Kidney glomerular epithelial cell (primary cell): Measurements from ENCODE around the gene TTC21A.
"Not testable (repeated sequence)": the region's sequence is repeated elsewhere in the genome, so short reads cannot be mapped to it uniquely, and the experiment has no call there.

ENCODE experiments used
- DNase-seq: peaks from one replicate; lab custom pipeline; 2025; lab: John Stamatoyannopoulos, UW

TTC21A gene, protein sequence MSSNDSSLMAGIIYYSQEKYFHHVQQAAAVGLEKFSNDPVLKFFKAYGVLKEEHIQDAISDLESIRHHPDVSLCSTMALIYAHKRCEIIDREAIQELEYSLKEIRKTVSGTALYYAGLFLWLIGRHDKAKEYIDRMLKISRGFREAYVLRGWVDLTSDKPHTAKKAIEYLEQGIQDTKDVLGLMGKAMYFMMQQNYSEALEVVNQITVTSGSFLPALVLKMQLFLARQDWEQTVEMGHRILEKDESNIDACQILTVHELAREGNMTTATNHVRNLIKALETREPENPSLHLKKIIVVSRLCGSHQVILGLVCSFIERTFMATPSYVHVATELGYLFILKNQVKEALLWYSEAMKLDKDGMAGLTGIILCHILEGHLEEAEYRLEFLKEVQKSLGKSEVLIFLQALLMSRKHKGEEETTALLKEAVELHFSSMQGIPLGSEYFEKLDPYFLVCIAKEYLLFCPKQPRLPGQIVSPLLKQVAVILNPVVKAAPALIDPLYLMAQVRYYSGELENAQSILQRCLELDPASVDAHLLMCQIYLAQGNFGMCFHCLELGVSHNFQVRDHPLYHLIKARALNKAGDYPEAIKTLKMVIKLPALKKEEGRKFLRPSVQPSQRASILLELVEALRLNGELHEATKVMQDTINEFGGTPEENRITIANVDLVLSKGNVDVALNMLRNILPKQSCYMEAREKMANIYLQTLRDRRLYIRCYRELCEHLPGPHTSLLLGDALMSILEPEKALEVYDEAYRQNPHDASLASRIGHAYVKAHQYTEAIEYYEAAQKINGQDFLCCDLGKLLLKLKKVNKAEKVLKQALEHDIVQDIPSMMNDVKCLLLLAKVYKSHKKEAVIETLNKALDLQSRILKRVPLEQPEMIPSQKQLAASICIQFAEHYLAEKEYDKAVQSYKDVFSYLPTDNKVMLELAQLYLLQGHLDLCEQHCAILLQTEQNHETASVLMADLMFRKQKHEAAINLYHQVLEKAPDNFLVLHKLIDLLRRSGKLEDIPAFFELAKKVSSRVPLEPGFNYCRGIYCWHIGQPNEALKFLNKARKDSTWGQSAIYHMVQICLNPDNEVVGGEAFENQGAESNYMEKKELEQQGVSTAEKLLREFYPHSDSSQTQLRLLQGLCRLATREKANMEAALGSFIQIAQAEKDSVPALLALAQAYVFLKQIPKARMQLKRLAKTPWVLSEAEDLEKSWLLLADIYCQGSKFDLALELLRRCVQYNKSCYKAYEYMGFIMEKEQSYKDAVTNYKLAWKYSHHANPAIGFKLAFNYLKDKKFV (N-terminal part only)

DNA sequence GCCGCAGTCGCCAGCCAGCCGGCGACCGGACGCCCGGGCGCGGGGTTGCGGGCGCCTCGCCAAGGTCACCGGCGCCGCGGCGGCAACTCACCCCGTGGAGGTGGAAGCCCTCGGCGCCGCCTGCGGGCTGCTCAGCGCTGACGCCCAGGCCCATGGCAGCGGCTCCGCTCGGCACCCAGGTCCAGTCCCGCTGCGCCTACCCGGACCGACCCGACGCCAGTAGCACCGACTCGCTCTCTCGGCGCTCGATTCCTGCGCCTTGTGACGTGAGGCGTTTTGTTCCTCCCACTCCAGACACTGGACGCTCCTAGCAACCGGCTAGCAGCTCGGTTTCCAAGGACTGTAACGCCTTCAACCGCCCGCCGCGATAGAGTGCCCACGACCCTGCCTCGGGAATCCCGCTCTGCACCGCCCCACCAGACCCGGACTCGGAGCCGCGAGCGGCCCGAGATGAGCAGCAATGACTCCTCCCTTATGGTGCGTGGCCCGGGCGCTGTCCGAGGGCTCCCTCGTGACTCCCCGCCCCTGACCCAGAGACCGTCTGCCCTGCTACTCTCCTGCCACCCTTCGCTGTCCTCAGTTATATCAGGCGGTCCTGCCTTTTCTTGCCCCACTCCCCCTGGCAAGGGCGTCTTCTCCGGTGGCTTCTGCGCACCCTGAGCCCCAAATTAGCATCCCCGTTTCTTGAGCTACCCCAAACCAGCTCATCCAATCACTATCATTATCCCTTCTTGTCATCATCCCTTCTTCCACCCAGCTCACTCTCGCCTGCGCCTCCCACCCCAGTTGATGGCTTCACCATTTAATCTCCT lies at the start of gene TTC21A, which contains the start of gene GORASP1:
Gene TTC21A (plus strand): TSS at position 293 of the 812 bp plus-strand sequence. CDS start 158 bp downstream, at position 451.
Gene GORASP1 (minus strand): TSS at position 240 of the 812 bp plus-strand sequence. CDS start 86 bp downstream, at position 154.
- DNase-seq = peak; percentile 58

DNA sequence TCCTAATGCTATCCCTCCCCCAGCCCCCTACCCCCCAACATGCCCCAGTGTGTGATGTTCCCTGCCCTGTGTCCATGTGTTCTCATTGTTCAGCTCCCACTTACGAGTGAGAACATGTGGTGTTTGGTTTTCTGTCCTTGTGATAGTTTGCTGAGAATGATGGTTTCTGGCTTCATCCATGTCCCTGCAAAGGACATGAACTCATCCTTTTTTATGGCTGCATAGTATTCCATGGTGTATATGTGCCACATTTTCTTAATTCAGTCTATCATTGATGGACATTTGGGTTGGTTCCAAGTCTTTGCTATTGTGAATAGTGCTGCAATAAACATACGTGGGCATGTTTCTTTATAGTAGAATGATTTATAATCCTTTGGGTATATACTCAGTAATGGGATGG lies 46.3 kb upstream of the TTC21A start:
- DNase-seq = not testable (repeated sequence)

DNA sequence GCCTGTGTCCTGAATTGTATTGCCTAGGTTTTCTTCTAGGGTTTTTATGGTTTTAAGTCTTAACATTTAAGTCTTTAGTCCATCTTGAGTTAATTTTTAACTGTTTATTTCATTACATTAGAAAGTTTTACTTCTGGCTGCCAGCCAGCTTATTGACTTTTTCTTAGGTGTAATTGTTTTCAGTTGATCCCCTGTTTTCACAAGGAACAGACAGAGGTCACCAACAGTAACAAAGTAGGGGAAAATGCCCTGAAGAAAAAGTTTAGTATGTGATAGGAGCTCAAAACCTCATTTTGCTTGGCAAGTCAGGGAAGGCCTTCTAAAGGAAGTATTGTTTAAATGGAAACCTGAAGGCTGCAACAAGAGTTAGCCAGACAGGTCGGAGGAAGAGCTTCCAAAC lies 45.3 kb upstream of the TTC21A start:
- no peak for DNase-seq

DNA sequence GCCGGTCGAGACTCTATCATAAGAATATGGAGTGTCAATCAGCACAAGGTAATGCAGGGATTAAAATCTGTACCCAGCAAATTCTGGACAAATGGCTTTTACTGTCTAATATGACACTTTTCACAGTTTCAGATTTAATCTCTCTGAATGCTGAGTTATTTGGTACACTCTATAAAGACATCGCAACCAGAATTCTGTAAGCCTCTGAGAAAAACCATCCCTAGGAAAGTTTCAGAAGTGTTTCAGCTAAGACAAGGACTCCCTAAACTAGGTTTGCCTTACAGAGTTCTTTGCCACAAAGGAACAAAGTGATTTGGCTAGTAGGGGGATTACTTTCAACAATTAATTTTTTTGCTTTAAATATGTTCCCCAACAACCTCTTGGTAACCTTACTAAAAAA lies 44.3 kb upstream of the TTC21A start:
- DNase-seq = no peak

DNA sequence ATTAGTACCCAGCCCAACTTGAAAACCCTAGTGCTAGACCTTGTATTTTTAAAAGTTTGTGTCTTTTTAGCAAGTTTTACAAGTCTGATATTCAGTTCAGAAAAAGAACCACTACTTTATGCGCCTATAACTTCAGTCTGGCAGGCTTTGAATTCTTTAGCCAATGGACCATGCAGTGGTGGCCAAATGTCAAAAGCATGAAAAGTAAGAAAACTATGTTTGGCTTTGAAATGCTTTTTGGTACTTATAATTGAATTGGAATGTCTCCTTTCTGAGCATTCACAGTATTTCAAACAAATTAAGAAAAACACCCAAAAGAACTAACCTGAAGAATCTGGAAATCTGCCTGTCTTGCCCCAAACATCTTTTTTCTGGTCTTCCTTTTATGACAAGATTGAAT lies 42.8 kb upstream of the TTC21A start:
- peak; percentile 78 for DNase-seq

DNA sequence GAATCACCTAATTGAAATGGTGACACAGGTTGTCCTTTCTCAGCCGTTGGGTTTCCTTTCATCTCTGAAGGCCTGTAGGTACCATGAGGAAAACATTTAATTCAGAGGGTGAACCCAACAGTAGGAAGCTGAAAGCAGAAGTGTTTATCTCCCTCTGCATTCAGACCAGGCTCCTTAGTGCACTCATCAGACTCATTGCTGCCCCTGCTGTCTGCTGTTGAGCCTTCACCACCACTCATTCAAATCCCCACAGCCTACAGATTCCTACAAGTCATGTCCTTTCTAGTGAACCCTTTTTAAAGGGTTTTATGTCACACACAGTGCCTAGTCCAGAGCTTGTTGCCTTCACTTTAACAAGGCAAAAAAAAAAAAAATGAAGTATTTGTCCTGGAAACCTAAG lies 42.3 kb upstream of the TTC21A start:
- peak; percentile 69 for DNase-seq

DNA sequence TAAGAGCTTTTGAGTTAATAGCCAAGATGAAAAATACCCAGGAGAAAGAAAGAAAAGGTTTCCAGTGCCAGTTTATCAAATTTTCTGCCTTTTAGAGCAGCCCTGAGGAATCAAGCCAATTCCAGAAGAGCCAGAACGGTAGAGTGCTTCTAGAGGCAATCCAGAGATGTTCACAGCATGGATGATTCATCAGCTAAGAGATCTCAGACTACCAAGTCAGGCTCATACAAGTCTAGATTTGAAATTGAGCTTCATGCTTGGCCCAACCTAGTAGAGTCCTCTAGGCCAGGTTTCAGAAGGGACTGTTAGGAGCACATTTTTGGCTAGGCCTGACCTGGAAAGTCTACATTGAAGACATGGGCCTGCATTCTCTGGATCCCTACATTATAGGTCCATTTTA lies 40.2 kb upstream of the TTC21A start:
- peak; percentile 15 for DNase-seq

DNA sequence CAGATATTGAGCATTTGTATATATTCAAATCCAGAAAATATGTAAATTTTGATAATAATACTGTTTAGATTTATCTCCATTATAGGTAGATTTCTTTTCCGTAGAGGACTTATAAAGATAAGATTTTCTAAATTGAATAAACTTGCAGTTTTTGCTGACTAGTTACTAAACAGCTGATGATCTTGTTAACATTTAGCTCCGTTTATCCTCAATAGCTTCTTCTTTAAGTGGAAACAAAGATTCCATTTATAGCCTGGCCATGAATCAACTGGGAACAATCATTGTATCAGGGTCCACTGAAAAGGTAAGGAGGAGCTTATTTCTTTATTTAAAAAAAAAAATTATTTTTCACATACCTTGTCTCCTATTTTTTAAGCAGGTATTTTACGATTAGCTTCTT lies 38.9 kb upstream of the TTC21A start:
- DNase-seq = no peak

DNA sequence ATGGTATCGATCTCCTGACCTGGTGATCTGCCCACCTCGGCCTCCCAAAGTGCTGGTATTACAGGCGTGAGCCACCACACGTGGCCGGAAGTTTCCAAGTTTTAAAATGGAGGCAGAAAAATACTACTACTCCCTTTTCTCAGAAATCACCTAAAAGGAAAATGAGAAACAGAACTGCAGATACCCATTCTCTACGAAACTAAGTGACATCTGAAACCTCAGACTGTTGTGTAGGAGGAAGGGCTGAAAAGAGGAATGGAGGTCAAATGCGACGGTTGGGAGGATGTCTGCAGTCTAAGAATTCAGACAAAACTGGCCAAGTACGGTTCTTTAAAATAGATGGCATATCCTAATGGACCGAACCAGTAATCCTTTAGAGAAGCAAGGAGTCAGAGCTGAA lies 31.6 kb upstream of the TTC21A start:
- DNase-seq = no peak

DNA sequence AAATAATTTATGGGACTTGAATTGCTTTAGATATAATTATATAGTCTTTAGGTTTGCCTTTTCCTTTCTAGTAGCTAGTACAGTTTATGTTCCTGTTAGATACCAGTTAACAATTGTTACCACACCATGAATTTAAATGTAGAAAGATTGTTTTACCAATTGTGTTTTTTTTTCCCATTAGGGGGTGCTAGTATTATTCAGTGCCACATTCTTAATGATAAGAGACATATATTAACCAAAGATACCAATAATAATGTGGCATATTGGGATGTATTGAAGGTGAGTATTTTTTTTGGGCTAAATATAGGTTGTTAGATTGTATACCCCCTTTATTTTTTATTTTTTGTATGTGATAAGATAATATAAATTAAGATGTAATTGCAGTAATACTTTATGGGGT lies 27.9 kb upstream of the TTC21A start:
- no peak for DNase-seq

DNA sequence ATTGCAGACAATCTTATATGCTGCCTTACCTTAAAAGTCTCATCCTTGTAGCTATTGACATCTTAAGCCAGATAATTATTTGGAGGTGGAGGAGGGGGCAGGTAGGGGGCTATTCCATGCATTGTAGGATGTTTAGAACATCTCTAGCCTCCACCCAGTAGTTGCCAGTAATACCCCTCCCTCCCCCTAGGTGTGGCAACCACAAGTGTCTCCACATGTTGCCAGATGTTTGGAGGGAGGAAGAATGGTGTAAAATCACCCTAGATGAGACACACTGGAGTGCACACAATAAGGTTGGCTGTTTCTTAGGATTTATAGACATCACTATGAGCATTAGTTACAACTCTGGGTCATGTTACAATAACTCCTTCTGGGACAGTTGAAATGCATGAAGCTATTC lies 27.5 kb upstream of the TTC21A start:
- no peak for DNase-seq

DNA sequence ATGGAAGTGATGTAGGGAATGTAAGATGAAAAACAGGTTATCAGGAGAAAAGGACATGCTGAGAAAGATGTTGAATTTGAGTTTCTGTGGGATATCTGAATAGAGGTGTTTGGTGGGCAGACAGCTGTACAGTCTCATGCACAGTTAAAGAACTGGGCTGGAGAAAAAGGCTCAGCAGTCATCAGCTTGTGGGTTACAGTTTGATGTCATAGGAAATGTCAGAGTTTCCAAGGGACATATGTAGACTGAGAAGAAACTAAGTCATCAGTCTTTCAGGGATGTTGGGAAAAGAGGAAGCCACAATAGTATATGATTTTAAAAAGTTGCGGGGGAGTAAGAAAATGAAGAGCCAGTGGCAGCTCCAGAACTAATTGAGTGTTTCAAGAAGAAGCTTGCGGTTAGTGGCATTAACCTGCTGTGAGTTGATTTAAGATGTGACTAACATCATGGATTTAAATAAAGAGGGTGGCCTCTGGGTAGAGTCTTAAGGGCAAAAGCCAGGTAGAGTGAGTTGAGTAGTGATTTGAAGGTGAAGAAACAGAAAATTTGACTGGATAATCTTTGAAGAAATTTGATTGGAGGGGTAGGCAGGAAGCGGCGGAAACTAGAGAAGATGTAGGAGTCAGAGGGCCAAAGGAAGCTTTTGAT lies 24.7 kb upstream of the TTC21A start:
- DNase-seq = no peak

DNA sequence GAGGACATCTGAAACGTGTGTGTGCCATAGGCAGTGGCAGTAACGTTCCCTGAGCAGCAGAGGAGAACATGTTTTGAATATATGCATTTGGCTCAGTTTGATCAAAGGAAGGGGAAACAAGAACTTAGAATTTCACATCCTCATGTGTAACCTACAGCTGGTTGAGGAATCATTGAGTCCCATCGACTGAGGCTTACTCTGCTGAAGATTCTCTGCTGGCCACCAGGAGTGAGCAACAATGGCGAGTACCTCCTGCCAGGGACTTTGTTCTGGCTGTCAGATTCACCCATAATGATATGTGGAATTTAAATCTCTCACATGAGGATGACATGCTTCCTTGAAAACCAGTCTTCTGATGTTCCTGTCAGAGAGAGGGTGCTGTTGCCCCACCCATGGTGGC lies 21.3 kb upstream of the TTC21A start:
- DNase-seq = no peak

DNA sequence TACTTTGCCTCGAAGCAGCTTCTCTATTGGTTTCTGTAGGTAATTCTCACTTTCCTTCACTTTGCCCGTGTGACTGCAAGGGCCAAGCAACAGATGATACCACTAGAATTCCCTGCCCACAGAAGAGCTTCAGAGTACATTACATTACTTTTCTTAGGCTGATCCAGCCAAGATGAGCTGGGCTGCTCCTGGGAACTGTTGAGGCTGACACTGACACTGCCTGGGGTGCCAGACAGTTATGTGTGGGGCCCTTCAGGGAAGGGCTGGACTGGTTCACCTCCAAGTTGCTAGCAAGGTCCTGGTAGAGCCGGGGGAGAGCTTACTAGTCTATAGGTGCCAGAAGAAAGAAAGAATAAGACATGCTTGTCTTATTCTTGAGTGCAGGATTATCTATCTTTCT lies 19.0 kb upstream of the TTC21A start:
- no peak for DNase-seq

DNA sequence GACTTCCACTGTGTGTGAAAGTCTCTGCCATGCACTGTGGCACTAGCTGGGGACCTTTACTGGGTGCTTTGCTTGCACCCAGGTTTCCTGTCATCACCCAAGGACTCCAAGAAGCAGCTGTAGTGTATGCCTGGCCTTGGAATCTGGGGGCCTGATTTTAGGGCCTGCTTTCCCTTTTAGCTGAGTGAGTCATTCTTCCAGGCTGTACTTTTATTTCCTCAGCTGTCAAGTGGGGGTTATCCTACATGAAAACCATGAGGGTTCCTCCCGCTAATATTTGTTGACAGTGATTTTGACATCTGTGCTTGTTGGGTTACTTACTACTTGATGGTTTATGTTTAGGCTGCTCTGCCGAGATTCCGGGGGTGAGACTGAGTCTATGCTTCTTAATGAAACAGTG lies 18.6 kb upstream of the TTC21A start:
- DNase-seq = no peak

DNA sequence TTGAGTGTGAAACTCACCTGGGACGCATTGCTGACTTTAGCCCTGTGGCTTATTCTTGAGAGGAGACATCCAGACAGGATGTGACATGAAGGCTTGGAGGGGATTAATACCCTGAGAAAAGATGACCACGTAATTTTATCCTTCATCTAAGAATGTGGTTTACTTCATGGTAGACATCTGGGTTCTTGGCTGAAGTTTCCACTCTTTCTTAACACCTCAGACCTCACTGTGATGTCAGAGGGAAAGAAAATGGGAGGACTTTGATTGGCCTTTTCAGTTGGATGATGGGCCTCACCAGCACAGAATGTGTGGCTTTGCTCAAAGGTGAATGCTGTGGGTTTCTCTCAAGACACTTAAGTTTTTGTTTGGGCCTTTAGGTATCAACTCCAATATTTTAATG lies 16.6 kb upstream of the TTC21A start:
- no peak for DNase-seq

DNA sequence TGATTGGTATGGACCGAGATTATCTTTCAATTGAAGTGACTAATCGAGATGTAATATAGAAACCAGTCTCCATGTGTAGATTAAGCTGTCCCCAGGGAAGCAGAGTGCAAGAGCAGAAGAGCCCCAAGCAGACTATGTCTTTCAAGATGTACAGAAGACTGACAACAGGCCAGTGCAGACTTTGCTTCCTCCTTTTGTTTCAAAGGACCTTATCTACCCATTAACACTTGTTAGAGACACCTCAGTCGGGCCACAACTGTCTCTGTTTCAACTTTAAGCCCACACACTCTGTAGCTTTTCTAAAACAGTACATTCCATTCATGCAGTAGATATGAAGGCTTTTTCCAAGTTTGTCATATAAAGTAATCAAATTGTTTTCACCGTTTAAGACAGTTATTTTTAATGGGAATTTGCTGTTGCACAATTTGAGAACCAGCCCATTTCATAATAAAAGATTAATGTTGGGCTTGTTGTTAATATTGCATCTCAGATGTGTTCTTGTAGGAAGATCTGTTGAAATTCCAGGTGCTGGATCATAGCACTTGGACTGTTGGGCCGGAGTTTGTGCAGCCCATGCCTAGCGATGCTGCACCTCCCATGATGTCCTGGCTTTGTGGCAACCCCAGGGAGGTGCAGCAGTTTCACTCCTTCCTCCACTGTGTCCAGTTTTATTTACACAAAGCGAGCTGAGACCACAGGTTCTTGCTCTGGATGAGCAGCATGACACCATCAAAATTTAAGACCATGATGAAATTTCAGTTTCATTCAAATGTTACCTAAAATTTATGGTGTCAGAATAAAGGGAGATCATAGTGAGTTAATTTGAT lies 12.4 kb upstream of the TTC21A start:
- no peak for DNase-seq

DNA sequence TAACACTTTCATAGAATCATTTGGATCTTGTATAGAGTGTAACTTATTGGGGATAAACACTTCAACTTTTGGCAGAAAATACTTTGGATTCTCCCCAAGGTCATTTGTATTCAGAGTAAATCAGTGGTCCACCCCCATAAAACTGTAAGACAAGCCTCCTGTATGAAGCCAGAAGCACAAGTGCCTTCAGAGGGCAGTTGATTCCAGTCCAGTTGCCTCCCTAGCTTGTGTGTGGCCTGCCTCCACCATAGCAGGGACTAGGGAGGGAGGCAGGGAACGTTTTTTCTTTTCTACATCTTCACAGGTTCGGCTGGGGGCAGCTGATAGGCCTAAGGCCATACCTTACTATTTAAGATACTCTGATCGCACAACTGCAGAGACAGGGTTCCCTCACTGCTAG lies 11.7 kb upstream of the TTC21A start:
- no peak for DNase-seq

DNA sequence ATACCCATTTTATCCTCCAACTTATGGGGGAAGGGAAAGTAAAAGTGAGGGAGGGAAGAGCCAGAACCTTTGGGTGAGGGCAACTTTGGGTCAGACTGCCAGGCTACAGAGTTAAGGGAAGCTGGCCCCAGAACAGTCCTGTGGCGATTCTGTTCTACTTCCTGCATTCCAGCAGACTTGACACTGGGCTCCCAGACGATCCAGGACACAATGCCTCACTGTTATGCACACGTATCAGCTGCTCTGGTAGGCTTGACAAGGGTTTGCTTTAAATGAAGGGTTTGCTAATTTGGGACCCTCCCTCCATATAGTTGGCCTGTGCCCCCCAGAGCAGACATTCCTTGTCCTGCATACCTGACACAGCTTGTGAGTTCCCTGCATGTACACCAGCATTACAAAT lies 10.7 kb upstream of the TTC21A start:
- no peak for DNase-seq
